Measurements from ENCODE around the gene KDELR1.

DNA sequence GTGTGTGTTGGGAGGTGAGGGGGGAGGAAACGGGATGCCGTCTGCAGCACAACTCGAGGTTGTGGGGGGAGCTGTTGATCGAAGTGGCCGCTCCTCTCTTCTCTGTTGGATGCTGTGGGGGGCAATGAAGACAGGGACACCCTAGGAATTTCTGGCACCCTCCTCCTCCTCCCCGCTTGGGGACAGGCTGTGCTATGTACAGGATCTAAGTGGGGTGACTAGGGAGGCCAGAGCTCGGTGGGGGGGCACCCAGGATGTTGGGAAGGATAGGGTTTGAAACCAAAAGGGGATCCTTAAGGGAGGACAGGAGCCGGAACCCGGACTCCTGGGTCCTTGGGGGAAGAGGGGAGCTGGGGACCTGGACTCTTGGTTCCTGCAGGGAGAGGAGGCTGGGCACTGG lies 4.1 kb upstream of the KDELR1 start:
- TF ChIP-seq, protein P1, sequence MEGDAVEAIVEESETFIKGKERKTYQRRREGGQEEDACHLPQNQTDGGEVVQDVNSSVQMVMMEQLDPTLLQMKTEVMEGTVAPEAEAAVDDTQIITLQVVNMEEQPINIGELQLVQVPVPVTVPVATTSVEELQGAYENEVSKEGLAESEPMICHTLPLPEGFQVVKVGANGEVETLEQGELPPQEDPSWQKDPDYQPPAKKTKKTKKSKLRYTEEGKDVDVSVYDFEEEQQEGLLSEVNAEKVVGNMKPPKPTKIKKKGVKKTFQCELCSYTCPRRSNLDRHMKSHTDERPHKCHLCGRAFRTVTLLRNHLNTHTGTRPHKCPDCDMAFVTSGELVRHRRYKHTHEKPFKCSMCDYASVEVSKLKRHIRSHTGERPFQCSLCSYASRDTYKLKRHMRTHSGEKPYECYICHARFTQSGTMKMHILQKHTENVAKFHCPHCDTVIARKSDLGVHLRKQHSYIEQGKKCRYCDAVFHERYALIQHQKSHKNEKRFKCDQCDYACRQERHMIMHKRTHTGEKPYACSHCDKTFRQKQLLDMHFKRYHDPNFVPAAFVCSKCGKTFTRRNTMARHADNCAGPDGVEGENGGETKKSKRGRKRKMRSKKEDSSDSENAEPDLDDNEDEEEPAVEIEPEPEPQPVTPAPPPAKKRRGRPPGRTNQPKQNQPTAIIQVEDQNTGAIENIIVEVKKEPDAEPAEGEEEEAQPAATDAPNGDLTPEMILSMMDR (IDR thresholded peaks at IDR 0.05): no peak
- no peak for TF ChIP-seq POLR2A (IDR thresholded peaks at IDR 0.05)
